OCI-LY1 (cell line): ENCODE measurements around the gene SPEM3.

ENCODE experiments used
- CTCF ChIP-seq: fragments of 200-600 bp; sonication (generic), shearing (Covaris generic); IDR thresholded peaks from 2 replicates; pipeline ENCODE4 v1.5.1; 2017; ENCODE audit warnings: mild to moderate bottlenecking, antibody characterized with exemption, low read length, moderate library complexity, mixed read lengths
- EZH2 ChIP-seq: fragments of 200-600 bp; sonication (generic), shearing (Covaris generic); IDR thresholded peaks from 2 replicates; pipeline ENCODE4 v1.8.0; 2017; ENCODE audit warnings: borderline replicate concordance, mixed run types, mild to moderate bottlenecking, antibody characterized with exemption, low read length, moderate library complexity, mixed read lengths

- TF ChIP-seq CTCF (no peak), EZH2 (no peak)
These were observed 39.6 kb downstream of the SPEM3 start for GRCh38 chr17:7468290-7468689.
